Trophoblast cell (in vitro differentiated cells and primary cell): Measurements from ENCODE around the gene FOXD1.
"Not testable (repeated sequence)": the region's sequence is repeated elsewhere in the genome, so short reads cannot be mapped to it uniquely, and the experiment has no call there.

Experiments
- DNase-seq, 2 donors: peaks; one replicate each; pipeline ENCODE4 v3.0.0-alpha.2; 2016
- H2AFZ ChIP-seq: 2 replicates; pipeline ENCODE4 v1.6.1; 2013; ENCODE audit warnings: low read length, moderate library complexity, mild to moderate bottlenecking; ENCODE audit not compliant: insufficient read depth, poor library complexity
- H2AK5ac ChIP-seq: 2 replicates; pipeline ENCODE4 v1.6.1; 2013; ENCODE audit warnings: mild to moderate bottlenecking, low read length
- H2BK120ac ChIP-seq: 2 replicates; pipeline ENCODE4 v1.6.1; 2013; ENCODE audit warnings: low read length, mild to moderate bottlenecking, moderate library complexity; ENCODE audit not compliant: insufficient read depth, poor library complexity
- H2BK12ac ChIP-seq: 2 replicates; pipeline ENCODE4 v1.6.1; 2013; ENCODE audit warnings: mild to moderate bottlenecking, low read length, moderate library complexity
- H2BK5ac ChIP-seq: 2 replicates; pipeline ENCODE4 v1.6.1; 2013; ENCODE audit warnings: low read length, low read depth, moderate library complexity, mild to moderate bottlenecking; ENCODE audit not compliant: poor library complexity
- H3K14ac ChIP-seq: 2 replicates; pipeline ENCODE4 v1.6.1; 2013; ENCODE audit warnings: mild to moderate bottlenecking, low read length
- H3K18ac ChIP-seq: 2 replicates; pipeline ENCODE4 v1.6.1; 2013; ENCODE audit warnings: mild to moderate bottlenecking, low read length
- H3K23ac ChIP-seq: 2 replicates; pipeline ENCODE4 v1.6.1; 2013; ENCODE audit warnings: low read length
- H3K27ac ChIP-seq: 2 replicates; pipeline ENCODE4 v1.5.1; 2013; ENCODE audit warnings: low read depth, mild to moderate bottlenecking, inconsistent platforms, low read length, moderate library complexity
- H3K27me3 ChIP-seq: 2 replicates; pipeline ENCODE4 v1.6.1; 2013; ENCODE audit warnings: inconsistent platforms, mild to moderate bottlenecking, low read length, moderate library complexity; ENCODE audit not compliant: insufficient read depth
- H3K36me3 ChIP-seq, 2 experiments: 1 replicate in 1 of 2; 2 replicates in 1 of 2; pipeline ENCODE4 v1.6.1; 2013; ENCODE audit warnings: low read length in 2 of 2, mild to moderate bottlenecking in 2 of 2, moderate library complexity in 1 of 2; ENCODE audit not compliant: insufficient read depth in 2 of 2, control insufficient read depth in 1 of 2
- H3K4ac ChIP-seq: 2 replicates; pipeline ENCODE4 v1.6.1; 2013; ENCODE audit warnings: low read depth, mild to moderate bottlenecking, low read length, moderate library complexity
- H3K4me1 ChIP-seq, 2 experiments: 1 replicate in 1 of 2; 2 replicates in 1 of 2; pipeline ENCODE4 v1.6.1; 2013; ENCODE audit warnings: low read length in 2 of 2, mild to moderate bottlenecking in 2 of 2, moderate library complexity in 1 of 2; ENCODE audit not compliant: insufficient read depth in 2 of 2, control insufficient read depth in 1 of 2
- H3K4me2 ChIP-seq: 2 replicates; pipeline ENCODE4 v1.6.1; 2013; ENCODE audit warnings: inconsistent platforms, mild to moderate bottlenecking, low read length, moderate library complexity
- H3K4me3 ChIP-seq: 2 replicates; pipeline ENCODE4 v1.5.1; 2013; ENCODE audit warnings: mild to moderate bottlenecking, low read depth, low read length, inconsistent platforms
- H3K79me1 ChIP-seq: one replicate; pipeline ENCODE4 v1.6.1; 2013; ENCODE audit warnings: low read length
- H3K79me2 ChIP-seq: 2 replicates; pipeline ENCODE4 v1.6.1; 2013; ENCODE audit warnings: low read length, mild to moderate bottlenecking; ENCODE audit not compliant: control insufficient read depth, insufficient read depth, poor library complexity
- H3K9ac ChIP-seq: 2 replicates; pipeline ENCODE4 v1.6.1; 2013; ENCODE audit warnings: mild to moderate bottlenecking, low read length
- H3K9me3 ChIP-seq: 2 replicates; pipeline ENCODE4 v1.6.1; 2013; ENCODE audit warnings: low read depth, mild to moderate bottlenecking, control low read depth, inconsistent platforms, low read length; ENCODE audit not compliant: insufficient read depth
- H4K12ac ChIP-seq: 2 replicates; pipeline ENCODE4 v1.6.1; 2013; ENCODE audit warnings: low read depth, mild to moderate bottlenecking, low read length, moderate library complexity
- H4K8ac ChIP-seq: 2 replicates; pipeline ENCODE4 v1.6.1; 2013; ENCODE audit warnings: low read depth, mild to moderate bottlenecking, low read length, moderate library complexity
- H4K91ac ChIP-seq: one replicate; pipeline ENCODE4 v1.6.1; 2013; ENCODE audit warnings: low read depth, mild to moderate bottlenecking, low read length, moderate library complexity
- WGBS: extraction: QIAGEN DNeasy Blood & Tissue Kit; methylation state at CpG from one replicate; pipeline ENCODE4 v1.1.7; 2013; ENCODE audit warnings: missing lambda C conversion rate; ENCODE audit not compliant: insufficient read length, insufficient coverage; ENCODE audit errors: extremely low coverage; 5-methylcytosine and 5-hydroxymethylcytosine counted together

The FOXD1 gene

GRCh38 chr5:73464016-73464745 is 15.6 kb upstream of the FOXD1 start:
- H3K4me1 ChIP-seq, result no peaks in the 10 kb centered on the region
- H3K4me3 ChIP-seq, result no peak overlapping the region
- WGBS, result no CpG with 5 or more reads among the region's 7 CpGs
- H2AK5ac ChIP-seq, result no peak overlapping the region
- H2BK120ac ChIP-seq, result no peak overlapping the region
- H2BK12ac ChIP-seq, result no peak overlapping the region
- no peak overlapping the region for H3K27ac ChIP-seq
- no peak overlapping the region for H3K23ac ChIP-seq
- H4K8ac ChIP-seq, result no peak overlapping the region
- H2AFZ ChIP-seq, result no peak overlapping the region
- H4K12ac ChIP-seq, result no peak overlapping the region
- H3K9me3 ChIP-seq, result no peaks in the 10 kb centered on the region
- no peak overlapping the region for H3K18ac ChIP-seq
- no peak overlapping the region for H2BK5ac ChIP-seq
- H3K79me1 ChIP-seq, result no peaks in the 10 kb centered on the region
- H3K14ac ChIP-seq, result no peak overlapping the region
- DNase-seq, result no peak
- H3K4me2 ChIP-seq, result no peak overlapping the region
- no peaks in the 10 kb centered on the region for H3K36me3 ChIP-seq
- no peaks in the 10 kb centered on the region for H3K79me2 ChIP-seq
- H4K91ac ChIP-seq, result no peak overlapping the region
- no peaks in the 10 kb centered on the region for H3K27me3 ChIP-seq
- H3K9ac ChIP-seq, result no peak overlapping the region
- no peak overlapping the region for H3K4ac ChIP-seq

DNA sequence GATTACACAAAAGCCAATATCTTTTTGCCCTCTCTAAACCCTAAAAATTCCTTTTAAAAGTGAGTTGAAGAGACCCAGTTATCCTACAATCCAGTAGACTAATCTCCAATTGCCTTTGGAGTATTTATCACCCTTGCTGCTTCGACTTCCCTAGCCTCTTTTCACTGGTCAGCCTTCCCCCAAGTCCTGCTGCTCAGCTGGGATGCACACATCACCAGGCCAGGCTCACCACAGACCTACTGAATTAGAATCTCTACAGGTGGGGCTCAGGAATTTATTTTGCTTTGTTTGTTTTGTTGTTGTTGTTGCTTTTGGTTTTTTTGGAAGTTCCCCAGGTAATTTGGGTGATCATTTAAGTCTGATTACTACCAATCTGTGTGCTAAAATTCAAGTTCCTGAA is 11.6 kb upstream of the FOXD1 start:
- no peak overlapping the region for H4K91ac ChIP-seq
- WGBS, result no CpG with 5 or more reads among the region's 1 CpG

GRCh38 chr5:73459366-73459765 is 10.8 kb upstream of the FOXD1 start:
- H3K9ac ChIP-seq, result no peak overlapping the region
- H4K12ac ChIP-seq, result no peak overlapping the region
- no peak overlapping the region for H3K4me3 ChIP-seq
- H2AFZ ChIP-seq, result no peak overlapping the region
- DNase-seq, result no peak
- H3K27me3 ChIP-seq, result no peaks in the 10 kb centered on the region
- H3K4me2 ChIP-seq, result no peak overlapping the region
- no peaks in the 10 kb centered on the region for H3K36me3 ChIP-seq
- WGBS, result no CpG with 5 or more reads among the region's 1 CpG
- no peak overlapping the region for H3K14ac ChIP-seq
- no peak overlapping the region for H3K27ac ChIP-seq
- H3K9me3 ChIP-seq, result no peaks in the 10 kb centered on the region
- no peak overlapping the region for H3K18ac ChIP-seq
- no peak overlapping the region for H4K91ac ChIP-seq
- no peak overlapping the region for H4K8ac ChIP-seq
- H3K4ac ChIP-seq, result no peak overlapping the region
- H2AK5ac ChIP-seq, result no peak overlapping the region
- no peaks in the 10 kb centered on the region for H3K79me2 ChIP-seq
- no peaks in the 10 kb centered on the region for H3K4me1 ChIP-seq
- no peak overlapping the region for H2BK12ac ChIP-seq
- H2BK120ac ChIP-seq, result no peak overlapping the region
- no peaks in the 10 kb centered on the region for H3K79me1 ChIP-seq
- no peak overlapping the region for H2BK5ac ChIP-seq
- no peak overlapping the region for H3K23ac ChIP-seq

More for the DNA sequence above, 11.6 kb upstream of the FOXD1 start:
- no peak overlapping the region for H2BK12ac ChIP-seq
- H3K23ac ChIP-seq, result no peak overlapping the region
- H4K12ac ChIP-seq, result no peak overlapping the region
- H2BK120ac ChIP-seq, result no peak overlapping the region
- no peak overlapping the region for H3K27ac ChIP-seq
- H2BK5ac ChIP-seq, result no peak overlapping the region
- H3K9ac ChIP-seq, result no peak overlapping the region
- H3K14ac ChIP-seq, result no peak overlapping the region
- no peak overlapping the region for H2AK5ac ChIP-seq
- H4K8ac ChIP-seq, result no peak overlapping the region
- no peak for DNase-seq
- no peaks in the 10 kb centered on the region for H3K4me1 ChIP-seq
- no peaks in the 10 kb centered on the region for H3K36me3 ChIP-seq
- no peaks in the 10 kb centered on the region for H3K79me1 ChIP-seq
- no peak overlapping the region for H2AFZ ChIP-seq
- H3K4ac ChIP-seq, result no peak overlapping the region
- H3K18ac ChIP-seq, result no peak overlapping the region
- no peak overlapping the region for H3K4me3 ChIP-seq
- no peaks in the 10 kb centered on the region for H3K79me2 ChIP-seq
- H3K9me3 ChIP-seq, result no peaks in the 10 kb centered on the region
- H3K4me2 ChIP-seq, result no peak overlapping the region
- H3K27me3 ChIP-seq, result no peaks in the 10 kb centered on the region

GRCh38 chr5:73456462-73456861 is 7.9 kb upstream of the FOXD1 start:
- not testable (repeated sequence) for H4K8ac ChIP-seq, H2BK5ac ChIP-seq, H3K4me2 ChIP-seq, H3K9ac ChIP-seq, H3K36me3 ChIP-seq, H3K4me1 ChIP-seq, H2BK12ac ChIP-seq, H3K27ac ChIP-seq, H3K9me3 ChIP-seq, H4K91ac ChIP-seq, DNase-seq, H2BK120ac ChIP-seq, H3K79me1 ChIP-seq, H3K79me2 ChIP-seq, H4K12ac ChIP-seq, H3K4ac ChIP-seq, H2AFZ ChIP-seq, H3K14ac ChIP-seq, H2AK5ac ChIP-seq, H3K4me3 ChIP-seq, H3K23ac ChIP-seq, H3K18ac ChIP-seq
- peaks cover 13% of the 10 kb centered on the region for H3K27me3 ChIP-seq
- no CpG with 5 or more reads among the region's 1 CpG for WGBS
